ENCODE data around the gene ECHDC1.
"Not testable (repeated sequence)": the region's sequence is repeated elsewhere in the genome, so short reads cannot be mapped to it uniquely, and the experiment has no call there.

The ECHDC1 gene

GRCh38 chr6:127342946-127343808 is at the start of gene ECHDC1:
Gene ECHDC1 (minus strand): TSS chr6:127343609. CDS start chr6:127331028, 12,581 bp downstream.
- peak; percentile 85 for DNase-seq

DNA sequence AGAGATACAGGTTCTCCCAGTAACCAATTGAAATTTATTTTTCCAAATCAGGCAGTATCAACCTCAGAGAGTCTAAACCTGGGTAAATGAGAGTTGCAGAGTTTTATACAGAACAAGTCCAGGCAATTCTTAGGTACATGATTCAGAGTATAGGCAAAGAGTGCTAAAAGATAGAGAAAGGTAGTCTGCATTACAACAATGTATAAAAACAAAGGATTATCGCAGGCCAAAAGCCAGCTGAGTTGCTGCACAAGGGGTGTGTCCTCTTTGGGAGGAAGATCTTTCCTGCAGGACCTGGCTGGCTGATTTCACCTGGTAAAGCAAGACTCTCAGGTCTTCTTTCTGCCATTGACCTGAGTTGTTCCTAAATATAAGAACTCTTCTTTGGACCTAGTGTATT is 48.9 kb upstream of the ECHDC1 start:
- DNase-seq, result no peak

GRCh38 chr6:127391094-127391953 is 47.9 kb upstream of the ECHDC1 start:
- no peak for DNase-seq

DNA sequence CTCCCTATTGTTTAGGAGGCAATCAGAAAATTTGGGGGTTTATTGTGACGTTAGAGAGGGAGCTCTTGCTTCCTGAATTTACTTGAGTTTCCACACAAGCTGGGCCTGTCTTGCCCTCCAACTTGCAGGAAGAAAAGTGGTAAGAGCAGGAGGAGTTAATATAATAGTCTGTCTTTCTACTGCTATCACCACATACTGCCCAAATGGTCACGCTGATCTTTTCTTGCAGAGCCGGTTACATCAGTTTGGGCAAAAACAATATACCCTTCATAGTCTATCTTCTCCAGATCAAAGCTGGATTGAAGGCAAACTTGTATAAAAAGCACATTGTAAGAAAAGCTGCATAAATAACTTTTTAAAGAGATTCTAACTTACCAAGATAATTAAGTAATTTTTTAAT is 46.3 kb upstream of the ECHDC1 start:
- DNase-seq, result no peak

DNA sequence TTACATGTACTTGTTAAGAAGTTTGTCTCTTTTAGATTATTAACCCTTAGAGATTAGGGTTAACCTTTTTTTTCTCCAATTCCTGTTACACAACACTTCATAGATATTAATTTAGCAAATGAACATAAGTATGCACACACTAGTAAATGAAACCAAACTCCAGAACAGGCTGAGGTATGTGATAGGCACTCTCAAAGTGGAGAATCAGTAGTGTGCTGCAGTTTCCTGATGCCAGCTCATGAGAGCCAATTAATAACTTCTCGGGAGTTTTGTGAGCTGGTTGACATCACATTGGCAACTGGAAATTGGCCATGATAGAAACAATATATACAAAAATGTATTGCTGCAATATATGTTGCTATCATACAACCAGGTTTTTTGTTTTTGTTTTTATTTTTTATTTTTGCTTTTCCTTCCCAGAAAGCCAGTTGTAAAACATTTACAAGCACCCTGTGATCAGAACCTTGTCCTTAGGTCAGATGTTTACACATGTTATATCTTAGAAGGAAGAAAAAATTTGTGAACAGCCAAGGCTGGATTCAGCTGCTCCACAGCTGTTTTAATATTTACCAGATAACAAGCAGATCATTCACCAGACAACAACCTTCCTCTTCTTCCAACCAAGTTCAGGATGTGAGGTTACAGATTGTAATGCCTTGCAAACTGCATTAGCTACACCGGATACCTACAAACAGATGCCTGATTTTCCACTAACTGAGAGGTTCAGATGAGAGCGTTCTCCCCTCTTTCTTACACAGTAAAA is 42.4 kb upstream of the ECHDC1 start:
- no peak for DNase-seq

GRCh38 chr6:127384848-127385247 is 41.4 kb upstream of the ECHDC1 start:
- not testable (repeated sequence) for DNase-seq

DNA sequence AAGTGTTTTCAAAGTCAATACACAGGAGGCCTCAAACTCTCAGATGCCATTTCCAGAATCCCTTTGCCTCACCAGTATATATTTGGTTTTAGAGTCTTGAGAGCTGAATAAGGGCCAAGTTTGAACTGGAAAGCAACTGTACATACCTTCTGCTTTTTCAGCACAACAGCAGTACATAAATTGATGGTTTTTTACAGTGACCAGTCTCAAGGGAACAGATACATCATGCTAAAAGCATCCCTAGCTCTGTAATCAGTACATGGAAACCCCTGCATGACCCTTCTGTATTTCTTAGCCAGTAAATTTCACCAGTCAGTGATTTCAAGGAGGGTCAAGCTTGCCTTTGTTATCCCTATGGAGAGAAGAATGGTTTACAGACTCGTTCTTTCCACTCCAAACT is 40.6 kb upstream of the ECHDC1 start:
- no peak for DNase-seq

DNA sequence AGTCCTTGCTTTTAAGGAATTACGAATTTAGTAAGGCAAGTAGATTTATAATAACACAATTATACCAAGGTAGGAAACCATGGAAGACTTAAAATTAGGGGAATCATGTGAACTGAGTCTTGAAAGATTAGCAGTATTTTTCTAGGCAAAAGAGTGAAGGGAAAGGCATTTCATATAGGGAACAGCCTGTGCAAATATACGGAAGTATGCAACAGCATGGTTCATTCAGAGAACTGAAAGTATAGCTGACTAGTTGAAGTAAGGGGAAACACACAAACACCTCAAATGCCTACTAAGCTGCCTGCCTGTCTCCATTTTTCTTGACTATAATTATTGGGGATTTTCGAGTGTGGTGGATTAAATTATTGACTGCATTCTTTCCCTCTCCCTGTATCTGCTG is 39.0 kb upstream of the ECHDC1 start:
- no peak for DNase-seq

DNA sequence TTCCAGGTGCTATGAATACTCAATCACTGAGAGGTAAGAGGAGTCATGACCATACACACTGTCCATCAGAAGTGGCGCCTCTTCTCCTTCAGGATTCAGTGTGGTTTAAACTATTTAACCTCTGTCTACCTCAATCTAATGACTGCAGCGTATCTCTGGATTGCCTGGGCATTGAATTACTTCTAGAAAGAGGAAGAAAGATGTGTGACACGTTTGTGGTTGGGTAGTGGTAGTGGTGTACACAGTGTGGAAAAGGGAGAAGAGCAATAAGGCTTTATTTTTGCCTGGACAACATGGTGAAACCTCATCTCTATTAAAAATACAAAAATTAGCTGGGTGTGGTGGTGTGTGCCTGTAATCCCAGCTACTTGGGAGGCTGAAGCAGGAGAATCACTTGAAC is 38.0 kb upstream of the ECHDC1 start:
- DNase-seq, result no peak

DNA sequence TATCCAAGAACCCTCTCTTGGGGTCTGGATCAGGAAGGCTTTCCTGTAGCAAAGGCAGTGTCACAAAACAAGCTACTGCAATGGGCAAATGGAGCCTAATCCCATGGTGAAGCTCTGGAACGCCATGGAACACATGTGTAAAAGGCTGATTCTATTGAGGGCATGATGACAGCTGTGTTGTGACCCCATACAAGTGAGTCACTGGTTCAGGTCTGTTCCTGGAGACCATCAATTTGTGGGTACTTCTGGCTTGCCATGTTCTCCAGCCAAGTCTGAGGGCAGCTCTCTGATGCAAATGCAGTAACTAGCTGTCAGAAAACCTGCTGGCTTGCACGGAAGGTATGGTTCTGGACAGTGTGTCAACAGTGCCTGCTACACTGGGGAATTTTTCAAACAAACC is 33.3 kb upstream of the ECHDC1 start:
- no peak for DNase-seq

DNA sequence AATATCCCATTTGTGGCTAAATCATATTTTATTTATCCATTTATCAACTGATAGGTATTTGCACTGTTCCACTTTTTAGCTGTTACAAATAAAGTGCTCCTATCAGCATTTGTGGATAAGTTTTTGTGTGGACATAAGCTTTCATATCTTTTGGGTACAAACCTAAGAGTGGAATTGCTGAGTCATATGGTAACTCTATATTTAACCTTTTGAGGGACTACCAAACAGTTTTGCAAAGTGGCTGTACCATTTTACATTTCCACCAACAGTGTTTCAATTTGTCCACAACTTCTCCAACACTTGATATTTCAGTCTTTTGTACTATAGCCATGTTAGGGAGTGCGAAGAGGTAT is 23.6 kb upstream of the ECHDC1 start:
- DNase-seq, result no peak

DNA sequence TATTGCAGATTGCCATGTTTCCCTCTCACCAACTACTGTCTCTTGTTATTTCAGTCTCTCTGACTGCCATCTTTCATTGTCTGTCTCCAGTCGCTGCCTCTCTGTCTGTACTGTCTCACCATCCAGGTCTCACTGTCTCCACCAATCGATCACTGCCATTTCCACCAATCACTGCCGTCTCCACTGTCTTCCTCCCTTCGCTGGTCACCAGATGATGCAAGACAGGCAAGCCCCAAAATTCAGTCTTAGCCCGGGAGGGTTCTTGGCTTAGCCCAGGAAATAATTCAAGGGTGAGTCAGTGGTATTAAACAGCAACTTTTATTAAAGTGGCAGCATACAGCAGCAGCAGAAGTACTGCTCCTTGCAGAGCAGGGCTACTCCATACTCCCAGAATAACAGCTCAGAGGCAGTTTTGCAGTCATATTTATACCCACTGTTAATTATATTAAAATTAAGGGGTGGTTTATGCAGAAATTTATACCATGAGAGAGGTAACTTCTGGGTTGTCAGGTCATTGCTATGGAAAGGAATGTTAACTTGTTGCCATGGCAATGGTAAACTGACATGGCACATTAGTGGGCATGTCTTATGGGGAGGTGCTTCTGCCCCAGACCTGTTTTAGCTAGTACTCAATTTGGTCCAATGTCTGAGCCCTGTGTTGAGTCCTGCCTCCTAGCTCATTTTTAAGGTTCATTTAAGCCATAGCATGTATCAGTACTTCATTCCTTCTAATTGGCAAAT is 23.0 kb upstream of the ECHDC1 start:
- DNase-seq, result peak; percentile 11

DNA sequence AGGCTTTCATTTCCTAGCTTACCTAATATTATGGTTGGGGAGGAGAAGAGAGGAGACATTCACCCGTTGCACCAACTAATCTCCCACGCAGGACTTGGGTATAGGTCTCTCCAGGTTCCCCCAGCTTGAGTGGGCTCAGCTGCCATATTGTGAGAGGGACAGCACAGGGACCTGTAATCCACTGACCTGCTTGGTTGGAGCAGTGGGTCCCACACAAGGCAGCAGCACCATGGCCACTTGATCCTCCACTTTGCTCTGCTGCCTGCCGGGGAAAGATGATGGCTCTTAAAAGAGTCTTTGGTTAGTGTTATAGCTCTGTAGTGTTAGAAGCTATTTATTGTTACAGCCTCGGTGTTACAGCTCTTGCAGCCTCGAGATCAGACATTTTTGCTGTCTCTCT is 22.5 kb upstream of the ECHDC1 start:
- no peak for DNase-seq

DNA sequence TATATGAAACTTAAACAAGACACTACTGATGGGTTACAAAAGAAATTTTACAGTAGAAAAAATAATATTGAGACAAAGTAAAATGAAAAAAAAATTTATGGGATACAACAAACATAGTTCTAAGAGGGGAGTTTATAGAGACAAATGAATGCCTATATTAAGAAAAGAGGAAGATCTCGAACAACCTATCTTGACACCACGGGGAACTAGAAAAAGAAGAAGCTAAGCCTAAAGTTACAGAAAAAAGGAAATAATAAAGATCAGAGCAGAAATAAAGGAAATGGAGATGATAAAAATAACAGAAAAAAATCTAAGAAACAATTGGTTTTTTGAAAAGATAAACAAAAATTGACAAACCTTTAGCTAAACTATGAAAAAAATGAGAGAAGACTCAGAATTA is 9.1 kb upstream of the ECHDC1 start:
- DNase-seq, result no peak

DNA sequence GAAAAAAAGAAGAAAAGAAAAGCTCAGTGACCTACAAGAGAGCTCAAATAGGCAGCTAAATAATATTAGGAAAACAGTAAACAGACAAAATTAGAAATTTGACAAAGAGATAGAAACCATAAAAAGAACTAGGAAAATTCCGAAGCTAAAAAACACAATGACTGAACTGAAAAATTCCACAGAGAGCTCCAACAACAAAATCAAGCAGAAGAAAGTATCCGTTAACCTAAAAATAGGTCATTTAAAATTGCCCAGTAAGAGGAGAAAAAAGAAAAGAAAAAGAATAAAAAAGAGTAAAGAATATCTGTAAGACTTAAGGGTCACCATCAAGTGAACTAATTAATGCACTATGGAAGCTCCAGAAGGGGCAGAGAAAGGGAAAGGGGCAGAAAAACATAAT is 6.6 kb upstream of the ECHDC1 start:
- no peak for DNase-seq

GRCh38 chr6:127348028-127348661 is 4.7 kb upstream of the ECHDC1 start:
- DNase-seq, result no peak

DNA sequence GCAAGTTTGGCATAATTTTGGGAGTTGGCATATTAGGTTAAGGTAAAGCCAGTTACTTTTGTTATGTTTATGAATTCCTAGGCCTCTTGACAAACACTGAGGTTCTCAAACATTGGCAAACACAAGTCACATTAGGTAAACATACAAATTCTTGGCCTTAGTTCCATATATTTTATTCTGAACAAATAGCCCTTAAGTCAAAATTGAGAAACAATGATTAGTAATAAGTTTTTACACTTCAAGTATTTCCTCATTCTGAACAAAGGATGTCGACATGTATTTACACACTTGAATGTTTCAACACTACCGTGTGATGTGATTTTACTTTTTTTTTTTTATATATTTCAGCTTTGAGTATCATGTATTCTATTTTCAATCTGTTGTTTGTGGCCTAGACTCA is 3.8 kb upstream of the ECHDC1 start:
- no peak for DNase-seq

DNA sequence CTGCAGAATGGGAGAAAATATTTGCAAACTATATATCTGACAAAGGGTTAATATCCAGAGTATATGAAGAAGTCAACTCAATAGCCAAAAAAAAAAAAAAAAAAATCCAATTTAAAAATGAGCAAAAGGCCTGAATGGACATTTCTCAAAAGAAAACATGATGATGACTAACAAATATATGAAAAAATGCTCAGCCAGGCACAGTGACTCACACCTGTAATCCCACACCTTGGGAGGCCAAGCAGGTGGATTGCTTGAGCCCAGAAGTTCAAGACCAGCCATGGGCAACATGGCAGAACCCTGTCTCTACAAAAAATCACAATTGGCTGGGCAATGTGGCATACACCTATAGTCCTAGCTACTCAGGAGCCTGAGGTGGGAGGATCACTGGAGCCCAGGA is 2.1 kb upstream of the ECHDC1 start:
- DNase-seq, result no peak

DNA sequence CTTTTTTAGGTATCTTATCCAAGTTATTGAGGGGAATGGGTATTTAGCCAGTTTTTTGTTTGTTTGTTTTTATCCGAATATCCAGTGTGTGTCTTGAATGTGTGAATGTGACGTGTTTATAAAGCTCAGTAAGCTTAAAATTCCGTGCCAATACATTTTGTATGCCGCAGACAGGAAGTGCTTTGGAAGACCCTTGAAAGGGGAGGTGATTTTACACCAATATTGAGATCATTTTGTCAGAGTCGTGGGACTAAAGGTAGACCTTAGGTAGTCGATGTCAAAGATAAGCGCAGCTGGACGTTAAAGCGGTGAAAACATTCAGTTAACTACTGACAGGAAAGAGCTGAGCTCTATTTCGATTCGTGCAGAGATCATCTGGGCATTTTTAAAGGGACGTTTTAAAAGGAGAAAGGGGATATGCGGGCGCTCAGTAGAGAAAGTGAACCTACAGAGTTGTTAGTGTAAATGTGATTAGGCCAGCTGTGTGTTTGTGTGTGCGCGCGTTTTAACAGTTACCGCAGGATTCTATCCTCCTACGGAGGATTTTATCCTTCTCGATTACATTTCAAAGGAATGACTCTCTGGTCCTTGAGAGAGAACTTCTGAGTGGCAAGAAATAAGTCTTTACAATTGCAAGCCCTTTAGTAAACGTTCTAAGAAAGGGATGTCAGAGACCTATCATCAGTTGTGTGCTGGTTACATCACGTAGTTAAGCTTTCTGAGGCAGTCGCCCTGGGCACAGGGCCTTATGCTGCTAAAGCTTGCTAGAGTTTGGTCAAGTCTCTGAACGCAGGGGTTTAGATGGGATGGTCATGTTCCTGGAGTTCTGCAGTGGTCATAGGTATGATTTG is 625 bp upstream of the ECHDC1 start:
- peak; percentile 18 for DNase-seq

DNA sequence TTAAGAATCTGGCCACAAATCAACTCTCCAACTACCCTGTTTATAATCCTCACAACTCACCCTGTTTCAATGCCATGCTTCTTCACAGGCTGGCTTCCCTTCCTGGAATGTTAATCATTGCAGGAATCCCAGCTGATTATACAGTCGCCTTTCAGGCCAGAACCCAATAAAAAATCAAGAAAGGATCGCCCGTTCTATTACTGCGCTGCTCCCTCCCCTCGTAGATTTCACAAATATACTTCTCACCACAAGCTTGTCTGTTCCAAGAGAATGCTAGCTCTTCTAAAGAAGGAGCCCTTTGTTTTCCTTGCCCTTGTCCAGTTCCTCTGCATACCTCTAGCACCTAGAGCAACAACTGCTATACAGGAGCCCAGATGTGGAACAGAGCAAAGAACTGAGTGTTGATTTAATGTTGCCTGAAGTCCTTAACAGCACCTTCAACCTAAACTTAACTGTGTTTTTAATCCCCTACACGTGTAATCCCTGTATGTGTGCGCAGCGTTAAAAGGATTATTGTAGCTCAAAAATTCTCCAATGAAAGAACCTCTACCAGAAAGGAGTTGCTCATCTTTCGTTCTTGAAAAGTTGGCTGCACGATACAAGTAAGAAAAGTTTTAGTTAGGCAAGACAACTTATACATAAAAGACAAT is 988 bp downstream of the ECHDC1 start:
- no peak for DNase-seq

Measured in activated CD4-positive, alpha-beta T cell treated with anti-CD3 and anti-CD28 coated beads, Interleukin-10, Interleukin-2, amounts not matched to agents 100 ng/mL and 50 ng/mL, durations not matched to agents 16 hours and 8 hours (primary cell).